Measurements from ENCODE around the gene NNT.
"Not testable (repeated sequence)": the region's sequence is repeated elsewhere in the genome, so short reads cannot be mapped to it uniquely, and the experiment has no call there.

The NNT gene

DNA sequence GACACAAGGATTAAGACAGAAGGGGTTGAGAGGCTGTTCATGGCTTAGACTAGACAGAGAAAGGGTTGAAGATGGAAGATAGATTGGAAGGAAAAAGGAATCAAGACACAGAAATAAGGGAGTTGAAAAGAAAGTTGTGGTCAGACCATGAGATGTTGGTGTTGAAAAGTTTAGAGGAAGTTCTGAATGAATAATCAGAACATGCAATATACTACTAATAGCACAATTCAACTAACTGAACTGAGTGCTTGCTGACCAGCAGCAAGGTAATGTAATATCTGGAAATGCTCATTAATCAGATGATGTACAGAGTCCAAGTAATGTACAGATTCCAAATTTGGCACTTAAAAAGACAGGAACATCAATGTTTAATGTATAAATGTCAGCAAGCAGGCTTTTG lies 10.6 kb upstream of the NNT start:
- POLR2A ChIA-PET (ENCODE audit: low non-redundant PET) = no interaction called here
- H3K27ac ChIP-seq = no peak overlapping the region
- TF ChIP-seq, protein P1, sequence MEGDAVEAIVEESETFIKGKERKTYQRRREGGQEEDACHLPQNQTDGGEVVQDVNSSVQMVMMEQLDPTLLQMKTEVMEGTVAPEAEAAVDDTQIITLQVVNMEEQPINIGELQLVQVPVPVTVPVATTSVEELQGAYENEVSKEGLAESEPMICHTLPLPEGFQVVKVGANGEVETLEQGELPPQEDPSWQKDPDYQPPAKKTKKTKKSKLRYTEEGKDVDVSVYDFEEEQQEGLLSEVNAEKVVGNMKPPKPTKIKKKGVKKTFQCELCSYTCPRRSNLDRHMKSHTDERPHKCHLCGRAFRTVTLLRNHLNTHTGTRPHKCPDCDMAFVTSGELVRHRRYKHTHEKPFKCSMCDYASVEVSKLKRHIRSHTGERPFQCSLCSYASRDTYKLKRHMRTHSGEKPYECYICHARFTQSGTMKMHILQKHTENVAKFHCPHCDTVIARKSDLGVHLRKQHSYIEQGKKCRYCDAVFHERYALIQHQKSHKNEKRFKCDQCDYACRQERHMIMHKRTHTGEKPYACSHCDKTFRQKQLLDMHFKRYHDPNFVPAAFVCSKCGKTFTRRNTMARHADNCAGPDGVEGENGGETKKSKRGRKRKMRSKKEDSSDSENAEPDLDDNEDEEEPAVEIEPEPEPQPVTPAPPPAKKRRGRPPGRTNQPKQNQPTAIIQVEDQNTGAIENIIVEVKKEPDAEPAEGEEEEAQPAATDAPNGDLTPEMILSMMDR (conservative IDR thresholded peaks at IDR 0.05; ENCODE audit: low read depth) = no peak
- CTCF ChIA-PET = no interaction called here
- no peak for DNase-seq (ENCODE audit: low spot score)

DNA sequence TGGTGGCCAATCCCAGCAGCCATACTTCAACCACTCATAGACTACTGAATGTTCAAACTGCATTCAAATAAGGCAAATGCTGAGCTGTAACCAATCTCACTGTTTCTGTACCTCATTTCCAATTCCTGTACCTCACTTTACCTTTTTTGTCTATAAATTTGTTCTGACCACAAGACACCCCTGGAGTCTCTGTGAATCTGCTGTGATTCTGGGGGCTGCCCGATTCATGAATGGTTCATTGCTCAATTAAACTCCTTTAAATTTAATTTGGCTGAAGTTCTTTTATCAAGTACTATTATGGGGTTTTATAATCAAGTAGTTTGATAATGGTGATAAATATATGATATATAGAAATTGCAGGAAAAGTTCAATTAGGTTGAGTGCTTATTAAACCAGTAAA lies 4.1 kb upstream of the NNT start:
- H3K27ac ChIP-seq; POLR2A ChIA-PET (ENCODE audit: low non-redundant PET); DNase-seq (ENCODE audit: low spot score); CTCF ChIA-PET: not testable (repeated sequence)

DNA sequence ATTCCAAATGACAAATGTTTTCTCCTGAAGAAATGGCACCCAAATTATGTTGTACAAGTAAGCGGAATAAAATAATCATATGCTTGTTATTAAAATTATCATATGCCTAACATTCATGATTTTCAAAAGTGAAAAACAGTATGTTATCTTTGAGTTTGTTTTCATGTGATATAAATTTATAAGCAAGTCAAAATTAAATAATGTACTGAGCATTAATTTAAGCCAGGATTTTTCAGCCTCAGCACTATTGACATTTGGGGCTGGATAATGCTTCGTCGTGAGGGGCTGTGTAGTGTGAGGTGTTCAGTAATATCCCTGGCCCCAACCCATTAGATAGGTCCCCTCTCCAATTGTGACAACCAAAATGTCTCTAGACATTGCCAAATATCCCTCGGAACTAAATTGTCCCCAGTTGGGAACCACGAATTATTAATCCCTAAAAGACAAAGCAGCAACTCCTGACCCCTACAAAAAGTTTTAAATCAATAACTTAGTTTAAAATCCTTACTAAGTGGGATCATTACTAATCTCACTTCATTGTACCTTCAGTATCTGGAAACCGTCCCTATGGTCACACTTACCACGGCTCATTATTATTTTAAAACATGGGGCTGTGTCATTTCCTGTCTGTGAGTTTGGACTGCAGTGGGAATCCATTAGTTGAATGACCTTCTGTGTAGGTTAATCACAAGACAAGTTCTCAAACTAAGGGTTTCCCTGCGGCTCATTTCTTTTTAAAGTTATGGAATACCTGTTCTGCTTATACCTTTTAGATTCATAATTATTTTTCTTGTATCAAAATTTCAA lies 1.3 kb upstream of the NNT start:
- CTCF ChIA-PET = interaction anchor here (0.6 kb wide), 1 partner anchor 28 kb away, joined by 4 read pairs; no protein-coding TSS in a partner anchor

DNA sequence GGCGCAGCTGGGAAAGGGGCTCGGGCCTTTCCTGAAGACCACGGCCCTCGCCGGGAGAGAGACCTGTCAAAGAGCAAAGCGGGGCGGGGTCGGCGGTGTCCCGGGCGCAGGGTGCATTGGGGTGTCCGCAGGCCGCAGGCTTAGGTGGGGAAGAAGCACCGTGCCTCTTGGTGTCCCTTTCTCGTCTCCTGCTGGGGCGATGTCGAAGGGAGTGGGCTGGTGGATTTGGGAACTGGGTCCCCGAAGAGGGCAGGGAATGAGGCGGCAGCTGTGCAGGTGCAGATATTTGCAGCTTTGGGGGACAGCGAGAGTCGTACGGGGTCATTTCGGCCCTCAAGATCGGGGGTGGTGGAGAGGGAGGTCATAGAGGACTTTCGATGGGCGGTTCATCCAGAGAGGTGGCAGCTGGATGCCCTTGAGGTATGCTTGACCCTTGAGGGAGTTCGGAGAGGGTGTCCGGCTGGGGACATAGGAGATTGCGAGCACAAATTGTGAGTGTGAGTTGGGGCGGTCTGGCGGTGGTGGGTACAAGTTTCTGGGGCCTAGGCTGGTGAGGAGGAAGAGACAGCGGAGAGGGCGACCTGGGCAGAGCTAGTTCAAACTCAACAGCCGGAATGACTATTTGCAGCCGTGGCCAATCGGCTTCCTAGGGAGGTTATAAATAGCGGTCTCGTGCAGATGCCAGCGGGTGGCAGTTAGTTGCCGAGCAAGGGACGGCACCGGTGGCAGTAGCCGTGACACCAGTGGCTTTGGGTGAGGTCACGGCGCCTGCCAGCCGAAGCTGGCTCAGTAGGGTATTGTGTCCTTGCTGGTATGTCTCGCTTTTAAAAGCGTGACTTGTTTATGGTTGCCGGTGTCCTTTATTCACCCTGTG lies 601 bp downstream of the NNT start:
- peak; percentile 19 for DNase-seq (ENCODE audit: low spot score)
- CTCF ChIA-PET = no interaction called here
- TF ChIP-seq, protein P1 (conservative IDR thresholded peaks at IDR 0.05; ENCODE audit: low read depth) = no peak
- POLR2A ChIA-PET (ENCODE audit: low non-redundant PET) = no interaction called here
- H3K27ac ChIP-seq = peak overlapping the region; percentile 83

More for the DNA sequence above, 1.3 kb upstream of the NNT start:
- TF ChIP-seq, protein P1 (conservative IDR thresholded peaks at IDR 0.05; ENCODE audit: low read depth) = no peak
- POLR2A ChIA-PET (ENCODE audit: low non-redundant PET) = no interaction called here
- no peak overlapping the region for H3K27ac ChIP-seq
- peak; percentile 42 for DNase-seq (ENCODE audit: low spot score)

DNA sequence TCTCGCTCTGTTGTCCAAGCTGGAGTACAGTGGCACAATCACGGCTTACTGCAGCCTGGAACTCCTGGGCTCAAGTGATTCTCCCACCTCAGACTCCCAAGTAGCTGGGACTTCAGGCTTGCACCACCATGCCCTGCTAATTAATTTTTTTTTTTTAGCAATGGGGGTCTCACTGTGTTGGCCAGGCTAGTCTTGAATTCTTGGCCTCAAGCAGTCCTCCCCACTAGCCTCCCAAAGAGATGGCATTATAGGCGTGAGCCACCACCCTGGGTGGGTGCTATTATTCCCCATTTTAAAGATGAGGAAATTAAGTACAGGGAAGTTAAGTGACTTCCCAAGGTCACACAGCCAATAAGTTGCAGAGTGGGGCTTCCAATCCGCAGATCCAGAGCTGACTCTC lies 1.7 kb downstream of the NNT start:
- DNase-seq (ENCODE audit: low spot score) = no peak
- POLR2A ChIA-PET (ENCODE audit: low non-redundant PET) = no interaction called here
- TF ChIP-seq, protein P1 (conservative IDR thresholded peaks at IDR 0.05; ENCODE audit: low read depth) = no peak
- H3K27ac ChIP-seq = no peak overlapping the region
- CTCF ChIA-PET = interaction anchor here (0.6 kb wide), 1 partner anchor 120 kb away, joined by 4 read pairs; no protein-coding TSS in a partner anchor

DNA sequence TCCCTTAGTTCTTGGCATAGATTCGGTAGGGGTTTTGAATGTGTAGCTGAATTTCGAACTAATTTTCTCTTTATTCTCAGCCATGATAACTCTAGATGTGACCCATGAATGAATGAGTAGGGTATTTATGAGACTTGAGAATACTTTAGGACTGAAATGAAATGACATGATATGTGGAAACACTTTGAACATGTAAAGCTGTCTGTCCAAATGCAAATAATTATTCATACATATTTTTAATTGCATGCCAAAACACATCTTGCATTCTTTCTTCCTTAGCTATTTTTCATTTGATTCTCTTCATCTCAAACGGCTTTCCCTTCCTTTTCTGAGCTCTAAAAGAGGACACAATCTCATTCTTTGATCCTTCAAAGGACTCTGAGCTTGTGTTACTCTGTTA lies 3.4 kb downstream of the NNT start:
- no peak for DNase-seq (ENCODE audit: low spot score)
- ChIA-PET CTCF (interaction anchor here (0.7 kb wide), 1 partner anchor 1722 kb away, joined by 3 read pairs; no protein-coding TSS in a partner anchor), POLR2A (ENCODE audit: low non-redundant PET) (no interaction called here)
- TF ChIP-seq, protein P1 (conservative IDR thresholded peaks at IDR 0.05; ENCODE audit: low read depth) = no peak
- H3K27ac ChIP-seq = no peak overlapping the region

Data from RWPE1 (cell line).